MG63 (cell line): ENCODE measurements around the gene ENO4. TPM values are rescaled to one million over a fixed set of nuclear protein-coding genes. Genes with fewer than 3 reads are reported as not detected.

Experiments
- DNase-seq: peaks from one replicate; pipeline ENCODE4 v3.0.0-alpha.2; 2020
- H3K27me3 ChIP-seq: fragments of 250-450 bp; sonication (Bioruptor Pico); 2 replicates; pipeline ENCODE4 v1.5.1; 2020; ENCODE audit warnings: mild to moderate bottlenecking, moderate library complexity
- H3K36me3 ChIP-seq: fragments of 250-450 bp; sonication (Bioruptor Pico); 2 replicates; pipeline ENCODE4 v1.5.1; 2020; ENCODE audit warnings: mild to moderate bottlenecking, moderate library complexity
- H3K4me3 ChIP-seq: fragments of 250-450 bp; sonication (Bioruptor Pico); 2 replicates; pipeline ENCODE4 v1.5.1; 2020; ENCODE audit warnings: mild to moderate bottlenecking, moderate library complexity
- H3K9me3 ChIP-seq: fragments of 250-450 bp; sonication (Bioruptor Pico); 2 replicates; pipeline ENCODE4 v1.5.1; 2020; ENCODE audit warnings: mild to moderate bottlenecking, moderate library complexity
- total RNA-seq: library from RNA; depleted of rRNA; stranded (reverse); fragments of >200 nt; shearing (Covaris generic); gene quantifications from 2 replicates; pipeline ENCODE4 v1.2.3, GENCODE V29; 2014; ENCODE audit warnings: low replicate concordance; rRNA removed

ENO4 gene
- total RNA-seq: 0.69 and 2.5 TPM in 2 replicates

GRCh38 chr10:116849248-116850057, at the start of gene ENO4:
Gene ENO4 (plus strand): TSS chr10:116849499. CDS start chr10:116849567, 68 bp downstream.
- no peaks in the 10 kb centered on the region for H3K36me3 ChIP-seq
- H3K9me3 ChIP-seq: no peaks in the 10 kb centered on the region
- DNase-seq: peak; percentile 74
- no peaks in the 10 kb centered on the region for H3K27me3 ChIP-seq
- H3K4me3 ChIP-seq: peak within 1 kb of the TSS; percentile 52

- H3K36me3 ChIP-seq: no peaks in the 10 kb centered on the region
- no peak for DNase-seq
- no peak overlapping the region for H3K4me3 ChIP-seq
- H3K27me3 ChIP-seq: no peaks in the 10 kb centered on the region
- no peaks in the 10 kb centered on the region for H3K9me3 ChIP-seq
Observed at GRCh38 chr10:116800286-116800929, 48.9 kb upstream of the ENO4 start.

GRCh38 chr10:116801658-116802057, 47.6 kb upstream of the ENO4 start:
- no peak for DNase-seq
- H3K36me3 ChIP-seq: no peaks in the 10 kb centered on the region

GRCh38 chr10:116802474-116802873, 46.8 kb upstream of the ENO4 start:
- Histone ChIP-seq H3K4me3 (no peak overlapping the region), H3K9me3 (no peaks in the 10 kb centered on the region), H3K27me3 (no peaks in the 10 kb centered on the region), H3K36me3 (no peaks in the 10 kb centered on the region)
- DNase-seq: no peak

More at GRCh38 chr10:116801658-116802057, 47.6 kb upstream of the ENO4 start:
- H3K27me3 ChIP-seq: no peaks in the 10 kb centered on the region
- H3K9me3 ChIP-seq: no peaks in the 10 kb centered on the region
- no peak overlapping the region for H3K4me3 ChIP-seq

- Histone ChIP-seq H3K27me3 (no peaks in the 10 kb centered on the region), H3K9me3 (no peaks in the 10 kb centered on the region), H3K4me3 (no peak overlapping the region), H3K36me3 (no peaks in the 10 kb centered on the region)
- no peak for DNase-seq
Observed at GRCh38 chr10:116802876-116803275, 46.4 kb upstream of the ENO4 start.

- no peak overlapping the region for H3K4me3 ChIP-seq
- no peaks in the 10 kb centered on the region for H3K27me3 ChIP-seq
- H3K9me3 ChIP-seq: no peaks in the 10 kb centered on the region
- no peaks in the 10 kb centered on the region for H3K36me3 ChIP-seq
- no peak for DNase-seq
Observed at GRCh38 chr10:116803451-116804249, 45.6 kb upstream of the ENO4 start.

GRCh38 chr10:116808706-116809105, 40.6 kb upstream of the ENO4 start:
- DNase-seq: no peak
- Histone ChIP-seq H3K36me3 (no peaks in the 10 kb centered on the region), H3K9me3 (no peaks in the 10 kb centered on the region), H3K27me3 (no peaks in the 10 kb centered on the region), H3K4me3 (no peak overlapping the region)

GRCh38 chr10:116809483-116810119, 39.7 kb upstream of the ENO4 start:
- H3K27me3 ChIP-seq: no peaks in the 10 kb centered on the region
- no peaks in the 10 kb centered on the region for H3K36me3 ChIP-seq
- no peaks in the 10 kb centered on the region for H3K9me3 ChIP-seq
- peak; percentile 47 for DNase-seq
- peak overlapping the region; percentile 17; the same call in 1 of the 2 replicates for H3K4me3 ChIP-seq

- DNase-seq: no peak
Observed at GRCh38 chr10:116810120-116810500, 39.2 kb upstream of the ENO4 start.

GRCh38 chr10:116810895-116811294, 38.4 kb upstream of the ENO4 start:
- no peaks in the 10 kb centered on the region for H3K36me3 ChIP-seq
- no peak overlapping the region for H3K4me3 ChIP-seq
- no peaks in the 10 kb centered on the region for H3K27me3 ChIP-seq
- H3K9me3 ChIP-seq: no peaks in the 10 kb centered on the region
- DNase-seq: no peak

More at GRCh38 chr10:116810120-116810500, 39.2 kb upstream of the ENO4 start:
- Histone ChIP-seq H3K36me3 (no peaks in the 10 kb centered on the region), H3K4me3 (peak overlapping the region; percentile 17; the same call in 1 of the 2 replicates), H3K9me3 (no peaks in the 10 kb centered on the region), H3K27me3 (no peaks in the 10 kb centered on the region)

GRCh38 chr10:116811691-116812090, 37.6 kb upstream of the ENO4 start:
- Histone ChIP-seq H3K36me3 (no peaks in the 10 kb centered on the region), H3K9me3 (no peaks in the 10 kb centered on the region), H3K4me3 (no peak overlapping the region), H3K27me3 (no peaks in the 10 kb centered on the region)
- DNase-seq: no peak

GRCh38 chr10:116815641-116816415, 33.5 kb upstream of the ENO4 start:
- Histone ChIP-seq H3K27me3 (no peaks in the 10 kb centered on the region), H3K4me3 (no peak overlapping the region), H3K36me3 (no peaks in the 10 kb centered on the region), H3K9me3 (peaks cover 2% of the 10 kb centered on the region; the same call in 1 of the 2 replicates)
- DNase-seq: peak; percentile 47

GRCh38 chr10:116817178-116817577, 32.1 kb upstream of the ENO4 start:
- no peaks in the 10 kb centered on the region for H3K27me3 ChIP-seq
- peaks cover 2% of the 10 kb centered on the region; the same call in 1 of the 2 replicates for H3K9me3 ChIP-seq
- no peaks in the 10 kb centered on the region for H3K36me3 ChIP-seq
- no peak overlapping the region for H3K4me3 ChIP-seq
- no peak for DNase-seq

- no peak overlapping the region for H3K4me3 ChIP-seq
- H3K9me3 ChIP-seq: peaks cover 2% of the 10 kb centered on the region; the same call in 1 of the 2 replicates
- no peaks in the 10 kb centered on the region for H3K27me3 ChIP-seq
- DNase-seq: no peak
- H3K36me3 ChIP-seq: no peaks in the 10 kb centered on the region
Observed at GRCh38 chr10:116817780-116818343, 31.4 kb upstream of the ENO4 start.

GRCh38 chr10:116819999-116820677, 29.2 kb upstream of the ENO4 start:
- no peaks in the 10 kb centered on the region for H3K27me3 ChIP-seq
- H3K9me3 ChIP-seq: peaks cover 2% of the 10 kb centered on the region; the same call in 1 of the 2 replicates
- H3K36me3 ChIP-seq: no peaks in the 10 kb centered on the region
- H3K4me3 ChIP-seq: no peak overlapping the region
- DNase-seq: no peak
